HG03064 (cell line): ENCODE data around the gene GMNN.

ENCODE experiments used
- ATAC-seq: cut with Tn5 transposase; IDR thresholded peaks from one replicate; pipeline ENCODE4 v1.9.1; 2021; ENCODE audit warnings: low read depth; ENCODE audit not compliant: unreplicated experiment

GMNN gene

DNA sequence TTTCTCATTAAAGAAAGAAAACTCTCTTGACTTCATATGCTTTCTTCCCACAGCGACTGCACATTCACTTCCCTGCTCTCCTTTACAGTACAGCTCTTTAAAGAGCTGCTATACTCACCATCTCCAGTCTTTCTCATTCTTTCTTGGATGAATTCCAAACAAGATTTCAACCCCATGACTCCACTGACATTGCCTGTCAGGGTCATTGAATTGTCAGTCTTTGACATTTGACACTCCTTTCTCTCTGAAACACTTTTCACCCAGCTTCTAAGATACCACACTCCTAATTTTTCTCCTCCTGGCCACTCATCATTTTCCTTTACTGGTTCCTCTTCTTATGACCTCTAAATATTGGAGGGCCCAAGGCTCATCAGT is 24.8 kb downstream of the GMNN start:
- no peak for ATAC-seq

DNA sequence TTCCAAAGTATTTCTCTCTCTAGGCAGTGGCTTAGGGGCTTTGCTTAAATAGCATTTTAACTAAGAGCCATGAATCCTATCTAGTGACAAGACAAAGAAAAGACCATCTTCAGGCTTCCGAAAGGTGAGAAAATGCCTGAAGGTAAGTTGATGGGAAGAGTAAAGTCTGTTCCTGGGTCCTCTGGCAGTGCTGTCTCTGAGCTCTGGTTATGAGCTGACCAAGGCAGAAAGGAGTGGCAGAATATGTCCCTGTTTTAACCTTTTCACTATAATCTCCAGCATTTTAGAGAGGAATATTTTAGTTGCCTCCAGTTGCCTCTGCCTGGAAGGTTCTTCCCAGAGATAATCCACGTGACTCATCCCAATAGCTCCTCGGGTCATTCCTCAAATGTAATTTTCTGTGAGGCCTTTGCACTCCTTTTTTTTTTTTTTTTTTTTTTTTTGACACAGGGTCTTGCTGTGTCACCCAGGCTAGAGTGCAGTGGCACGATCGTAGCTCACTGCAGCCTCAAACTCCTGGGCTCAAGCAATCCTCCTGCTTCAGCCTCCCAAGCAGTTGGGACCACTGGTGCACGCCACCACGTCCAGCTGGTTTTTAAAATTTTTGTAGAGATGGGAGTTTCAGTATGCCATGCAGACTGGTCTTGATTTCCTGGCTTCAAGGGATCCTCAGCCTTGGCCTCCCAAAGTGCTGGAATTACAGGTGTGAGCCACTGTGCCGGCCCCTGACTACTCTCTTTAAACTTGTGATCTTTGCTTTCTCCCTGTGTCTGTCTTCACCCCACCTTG is 27.7 kb downstream of the GMNN start:
- ATAC-seq: no peak

DNA sequence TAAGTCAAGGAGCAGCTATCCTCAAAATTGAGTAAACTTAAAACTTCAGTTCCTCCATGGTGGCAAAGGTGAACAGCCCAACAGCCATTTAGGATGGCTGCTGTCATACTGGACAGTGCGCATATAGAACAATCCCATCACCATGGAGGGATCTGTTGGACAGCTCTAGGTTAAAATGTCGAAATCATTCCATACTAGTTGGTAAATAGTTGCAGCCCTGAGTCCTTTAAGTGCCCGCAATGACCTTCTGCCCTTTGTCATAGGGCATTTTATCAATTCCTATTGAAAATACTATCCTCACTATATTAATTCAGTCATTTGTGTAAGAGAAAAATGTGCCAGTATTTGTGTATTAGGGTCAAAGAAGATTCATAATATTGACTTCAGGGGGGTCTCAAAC is 32.8 kb downstream of the GMNN start:
- no peak for ATAC-seq

DNA sequence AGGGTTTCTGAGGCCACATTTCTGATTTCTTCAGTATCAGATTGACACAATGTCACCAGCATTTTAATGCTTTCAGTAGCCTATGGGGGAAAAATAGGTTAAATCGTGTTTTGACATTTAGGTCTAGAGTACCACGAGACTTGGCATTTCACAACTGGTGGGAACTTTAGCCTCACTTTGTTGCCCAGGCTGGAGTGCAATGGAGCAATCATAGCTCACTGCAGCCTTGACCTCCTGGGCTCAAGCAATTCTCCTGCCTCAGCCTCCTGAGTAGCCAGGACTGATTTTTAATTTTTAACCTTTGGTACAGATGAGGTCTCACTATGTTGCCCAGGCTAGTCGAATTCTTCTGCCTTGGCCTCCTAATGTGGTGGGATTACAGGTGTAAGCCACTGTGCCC is 35.0 kb downstream of the GMNN start:
- ATAC-seq: no peak

DNA sequence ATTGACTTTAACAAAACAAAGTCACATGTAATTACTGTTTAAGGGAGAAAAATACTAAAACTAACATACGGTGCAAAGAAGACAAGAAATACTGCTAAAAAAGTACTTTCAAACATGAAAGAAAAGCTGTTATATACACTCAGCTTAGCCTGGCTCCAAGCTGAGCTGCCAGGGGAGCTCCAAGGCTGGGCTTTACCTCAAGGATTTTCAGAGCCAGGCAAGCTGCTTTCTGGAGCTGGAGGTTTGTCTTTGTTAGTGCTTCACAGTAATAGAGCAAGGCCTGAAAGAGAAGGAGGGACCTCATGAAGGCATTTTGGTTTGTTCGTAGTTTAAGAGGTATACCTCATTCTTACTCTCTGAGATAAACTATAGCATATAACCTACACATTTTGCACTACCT is 43.6 kb downstream of the GMNN start:
- ATAC-seq: no peak

DNA sequence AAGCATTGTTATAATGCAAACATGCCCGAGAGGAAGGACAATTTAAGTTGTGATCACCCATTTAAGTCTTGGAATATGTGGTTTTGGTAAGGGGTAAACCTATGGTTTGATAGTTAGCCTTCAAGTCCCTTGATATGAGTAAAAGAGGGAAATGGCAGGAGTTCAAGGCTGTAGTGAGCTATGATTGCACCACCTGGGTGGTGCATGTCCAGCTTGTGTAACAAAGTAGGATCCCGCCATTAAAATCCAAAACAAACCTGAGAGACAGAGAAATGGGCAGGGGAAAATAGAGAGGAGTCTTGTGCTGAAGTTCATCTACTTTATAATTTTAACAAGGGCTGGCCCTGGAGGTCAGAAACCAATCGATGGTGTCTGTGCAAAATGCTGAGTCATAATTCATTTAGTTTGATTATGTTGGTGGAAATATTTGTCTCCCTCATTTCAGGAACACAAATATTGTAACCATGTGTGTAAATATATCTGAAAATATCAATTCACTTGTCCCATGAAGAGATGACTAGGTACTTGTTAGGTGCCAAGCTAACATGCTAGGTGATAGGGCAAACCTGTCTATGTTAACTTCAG is 47.2 kb downstream of the GMNN start:
- ATAC-seq: no peak

DNA sequence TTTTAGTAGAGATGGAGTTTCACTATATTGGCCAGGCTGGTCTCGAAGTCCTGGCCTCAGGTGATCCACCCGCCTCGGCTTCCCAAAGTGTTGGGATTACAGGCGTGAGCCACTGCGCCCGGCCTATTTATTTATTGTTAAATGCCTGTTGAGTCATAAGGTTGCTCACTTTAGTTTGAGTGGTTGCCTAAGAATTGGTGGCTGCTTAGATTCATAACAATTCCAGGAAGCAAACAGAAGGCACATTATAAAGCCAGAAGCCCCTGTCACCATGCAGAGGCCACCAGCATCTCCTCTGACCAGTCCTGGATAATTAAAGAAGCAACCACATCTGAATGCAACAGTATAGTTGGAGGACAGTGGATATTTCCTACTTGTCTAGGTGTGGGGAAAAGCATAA is 48.0 kb downstream of the GMNN start:
- ATAC-seq: no peak

DNA sequence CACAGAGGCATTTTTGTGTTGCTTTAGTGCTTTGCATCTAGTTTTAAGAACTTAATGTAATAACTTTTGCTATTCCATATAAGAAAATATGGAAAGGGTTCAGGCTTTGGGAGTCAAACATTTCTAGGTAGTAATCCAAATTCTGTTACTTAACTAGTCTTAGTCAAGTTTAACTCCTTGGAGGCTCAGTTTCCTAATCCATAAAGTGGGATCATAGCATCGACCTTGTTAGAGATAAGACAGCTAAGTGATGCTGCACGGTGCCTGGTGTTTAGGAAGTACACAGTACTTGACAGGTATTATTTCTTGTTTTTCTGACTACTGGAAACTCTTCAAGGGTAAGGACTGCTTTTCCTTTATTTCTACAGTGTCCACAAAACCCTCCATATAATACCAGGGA is 48.4 kb downstream of the GMNN start:
- no peak for ATAC-seq

DNA sequence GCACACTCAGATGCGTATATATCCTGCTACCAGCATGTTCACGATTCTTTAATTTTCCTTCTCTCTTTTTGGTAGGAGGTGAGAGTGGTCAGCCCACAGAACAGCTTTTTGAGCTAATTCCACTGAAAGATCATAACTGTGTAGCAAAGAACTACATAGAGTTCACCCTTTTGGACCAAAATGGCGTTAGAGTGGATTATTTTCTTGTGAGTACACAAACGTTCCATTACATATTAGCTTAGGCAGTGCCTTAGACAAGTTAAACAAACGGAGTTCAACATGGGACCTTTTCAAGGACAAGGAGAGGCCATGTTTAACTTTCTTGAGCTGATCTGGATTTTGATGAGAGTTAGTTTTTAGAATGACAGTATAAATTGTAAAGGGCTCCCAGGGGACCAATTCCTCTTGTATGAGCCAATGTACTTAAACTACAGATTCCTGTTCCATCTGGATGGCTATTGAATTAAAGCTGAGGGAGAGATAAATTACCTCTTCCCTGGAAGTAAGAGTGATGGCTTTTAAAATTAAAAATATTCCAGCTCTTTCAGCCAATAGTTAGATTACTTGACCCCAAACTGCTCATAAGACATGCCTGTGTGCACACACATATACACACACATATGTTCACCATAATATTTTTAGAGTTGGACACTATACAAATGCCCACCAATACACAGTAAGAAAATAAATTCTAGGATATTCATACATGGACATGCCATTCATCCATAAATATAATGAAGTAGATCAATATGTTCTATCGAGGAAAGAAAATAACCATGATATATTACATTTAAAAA is 49.6 kb downstream of the GMNN start:
- ATAC-seq: no peak

DNA sequence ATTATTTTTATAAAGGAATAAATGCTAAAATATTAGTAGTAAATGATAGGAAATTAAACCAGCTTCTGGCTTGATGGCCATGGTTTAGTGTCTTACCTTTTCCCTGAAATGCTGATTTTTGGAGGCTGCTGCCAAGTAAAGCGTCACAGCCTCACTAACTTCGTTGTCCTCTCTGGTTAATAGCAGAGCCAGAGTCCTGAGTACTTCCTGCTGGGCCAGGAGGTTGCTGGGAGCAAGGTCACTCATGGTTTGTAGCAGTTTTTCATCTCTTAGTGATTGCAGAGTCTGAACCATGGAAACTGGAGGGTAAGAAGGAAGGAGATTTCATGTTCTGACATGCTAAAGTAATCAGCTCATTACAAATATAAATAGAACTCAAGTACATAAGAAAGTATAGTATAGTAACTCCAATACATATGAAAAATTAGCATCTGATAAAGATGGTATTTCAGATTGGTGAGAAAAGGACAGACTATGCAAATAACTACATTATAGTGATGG is 50.4 kb downstream of the GMNN start:
- no peak for ATAC-seq

DNA sequence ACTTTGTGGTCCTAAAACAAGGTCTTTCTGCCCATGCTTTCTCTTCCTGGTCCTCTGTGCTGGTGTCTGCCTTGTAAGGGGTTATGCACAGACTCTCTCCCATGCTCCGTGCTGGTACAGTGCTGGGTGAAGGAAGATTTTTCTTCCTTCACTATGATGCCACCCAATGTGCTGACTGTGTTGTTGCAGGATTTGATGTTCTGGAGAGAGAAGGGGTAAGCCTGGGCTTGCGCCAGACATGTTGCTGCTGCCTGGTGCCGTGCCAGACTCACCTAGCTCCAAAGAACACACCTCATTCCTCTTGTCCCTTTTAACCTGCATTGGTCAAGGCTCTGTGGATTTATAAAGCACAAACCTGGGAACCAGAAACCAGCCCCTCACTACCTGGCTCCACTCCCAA is 52.4 kb downstream of the GMNN start:
- ATAC-seq: no peak

DNA sequence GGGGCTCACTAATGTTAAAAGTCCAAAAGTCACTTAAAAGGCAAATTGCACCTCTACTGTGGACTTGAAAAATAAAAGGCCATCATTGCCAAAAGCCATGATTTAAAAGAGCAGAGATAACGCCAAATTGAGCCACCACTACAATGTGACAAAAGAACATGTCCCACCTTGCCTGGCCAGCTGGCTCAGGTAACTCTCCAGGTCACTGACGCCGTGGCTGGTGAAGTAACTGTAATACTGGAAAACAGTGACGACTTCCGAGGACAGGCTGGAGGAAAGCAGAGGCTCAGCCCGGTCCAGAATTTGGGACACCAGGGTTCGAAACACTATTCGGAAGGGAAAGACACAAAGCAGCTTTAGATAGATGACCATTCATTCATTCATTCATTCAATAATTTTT is 53.2 kb downstream of the GMNN start:
- ATAC-seq: no peak

DNA sequence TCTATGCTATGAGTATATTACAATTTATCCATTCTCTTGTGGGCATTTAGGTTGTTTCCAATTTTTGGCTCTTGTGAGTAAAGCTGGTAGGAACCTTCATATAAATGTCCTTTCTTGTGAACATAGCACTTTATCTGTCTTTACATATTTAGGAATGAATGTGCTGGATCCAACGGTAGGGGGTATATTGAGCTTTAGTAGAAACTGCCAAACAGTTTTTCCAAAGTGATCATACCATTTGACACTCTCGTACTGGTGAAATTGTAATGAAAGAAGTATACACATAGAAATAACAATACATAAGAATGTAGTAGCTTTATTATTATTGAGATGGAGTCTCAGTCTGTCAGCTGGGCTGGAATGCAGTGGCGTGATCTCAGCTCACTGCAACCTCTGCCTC is 54.9 kb downstream of the GMNN start:
- no peak for ATAC-seq

DNA sequence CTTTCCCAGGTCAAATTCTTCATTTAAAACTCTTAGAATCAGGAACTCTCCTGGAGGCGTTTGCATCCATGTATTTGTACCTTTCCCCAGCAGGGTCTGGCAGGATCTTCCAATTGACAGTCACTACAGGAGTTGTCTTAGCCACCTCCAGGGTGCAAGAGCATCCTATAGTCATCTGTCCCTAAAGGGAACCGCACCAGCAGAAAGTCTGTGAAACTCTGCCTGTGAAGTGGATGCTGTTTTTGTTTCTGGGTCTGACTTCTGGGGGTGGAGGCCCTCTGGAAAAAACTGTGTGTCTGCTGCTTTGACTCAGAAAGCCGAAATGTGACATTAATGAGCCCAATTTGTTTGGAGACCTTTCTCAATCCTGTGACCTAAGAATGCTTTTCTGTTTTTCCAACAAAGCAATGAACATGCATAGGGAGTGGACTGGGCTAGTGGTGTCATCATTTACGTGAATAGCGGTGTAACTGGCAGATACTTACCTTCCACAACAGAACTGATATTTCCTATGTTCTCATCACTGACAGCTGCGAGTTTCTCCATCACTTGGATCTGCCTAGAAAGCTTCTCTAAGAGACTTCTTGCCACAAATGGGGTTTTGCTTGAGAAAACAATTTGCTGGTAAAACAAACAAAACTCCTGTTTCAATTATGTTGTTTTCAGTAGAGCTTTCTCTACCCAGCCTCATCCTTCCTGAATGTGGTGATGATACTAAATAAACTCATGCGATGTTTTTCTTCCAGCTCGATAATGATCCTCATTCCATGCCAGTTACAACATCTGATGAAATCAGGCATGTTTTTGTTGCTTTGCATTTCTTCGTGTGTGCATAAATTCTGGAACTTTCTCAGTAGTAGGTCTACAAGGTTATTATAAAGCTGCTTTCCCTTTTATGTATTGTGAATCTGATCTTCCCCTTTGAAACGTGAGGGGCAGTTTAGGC is 57.3 kb downstream of the GMNN start:
- no peak for ATAC-seq

DNA sequence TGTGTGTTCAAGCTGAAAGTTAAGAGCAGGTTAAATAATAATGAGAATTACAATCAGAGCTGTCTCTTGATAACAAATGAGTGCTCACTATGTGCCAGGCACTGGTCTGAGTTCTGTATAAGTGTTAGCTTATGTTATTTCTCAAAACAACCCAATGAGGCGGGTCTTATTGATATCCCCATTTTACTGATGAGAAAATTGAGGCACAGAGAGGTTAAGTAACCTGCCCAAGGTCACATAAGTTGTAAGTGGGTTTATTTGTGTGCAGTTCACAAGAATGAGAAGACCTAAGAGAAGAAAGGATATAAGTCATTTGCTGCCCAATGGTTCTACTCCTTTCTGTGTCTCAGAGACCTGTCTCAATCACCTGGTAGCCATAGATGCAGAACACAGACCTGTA is 58.1 kb downstream of the GMNN start:
- no peak for ATAC-seq

DNA sequence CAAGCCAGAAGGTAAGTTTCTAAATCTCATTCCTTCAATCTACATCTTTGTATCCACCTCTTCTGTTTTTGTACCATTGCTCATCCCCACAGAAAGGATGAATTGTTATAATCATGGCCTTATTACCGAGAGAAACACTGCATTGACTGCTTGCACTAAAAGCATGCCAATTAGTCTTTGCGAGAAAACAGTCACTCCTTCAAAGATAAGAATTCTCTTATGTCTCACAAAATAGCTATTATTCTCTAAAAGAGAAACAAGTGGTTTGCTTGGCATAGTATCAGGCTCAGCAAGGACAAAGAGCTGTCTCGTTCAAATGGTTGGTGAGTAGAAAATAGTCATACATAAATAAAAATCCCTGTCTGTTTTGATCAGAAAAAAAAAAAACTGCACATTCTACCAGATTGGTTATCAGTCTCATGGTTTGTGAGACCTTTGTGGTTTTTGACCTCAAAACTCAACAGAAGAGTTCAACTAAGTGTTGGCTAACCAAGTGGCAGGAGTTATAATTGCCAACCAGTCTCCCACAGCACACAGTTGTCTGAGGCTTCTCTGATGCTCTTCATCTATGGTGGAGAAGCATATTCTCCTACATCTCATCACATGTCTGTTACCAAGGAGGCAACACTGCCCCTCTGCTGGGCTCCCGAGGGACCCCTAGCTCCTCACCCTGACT is 59.1 kb downstream of the GMNN start:
- no peak for ATAC-seq
